Fibroblast of lung (primary cell): ENCODE data around the gene HMGXB4.

Source experiments
- CTCF ChIP-seq, 2 donors: IDR thresholded peaks in 1 of 2; conservative IDR thresholded peaks in 1 of 2; 1 replicate in 1 of 2; 2 replicates in 1 of 2; pipeline ENCODE4 v1.5.1; 2011 to 2012; ENCODE audit warnings: low read length in 2 of 2, control low read depth in 1 of 2, inconsistent platforms in 1 of 2, low read depth in 1 of 2, mild to moderate bottlenecking in 1 of 2
- EZH2 ChIP-seq: IDR thresholded peaks from 2 replicates; pipeline ENCODE4 v1.5.1; 2012; ENCODE audit warnings: low read length, control low read depth, mild to moderate bottlenecking; ENCODE audit errors: missing control alignments

GRCh38 chr22:35250156-35250555 is 7.1 kb upstream of the HMGXB4 start:
- TF ChIP-seq CTCF (conservative IDR thresholded peaks at IDR 0.05 in 1 of 2, IDR thresholded peaks at IDR 0.05 in 1 of 2; ENCODE audit: low read depth in 1 of 2, low read length in 2 of 2) (no peak), EZH2 (no peak)
